NCI-H1092 treated with DMSO at 0.1 percent for 48 hours (cell line): ENCODE measurements around the gene CAPN1.
A peak's percentile ranks its signal among the peaks of the same experiment; 100 is the strongest.

Source experiments
- DNase-seq: peaks from one replicate; lab custom pipeline; 2025; lab: John Stamatoyannopoulos, UW

CAPN1 gene

GRCh38 chr11:65204143-65204542, 22.4 kb downstream of the CAPN1 start:
- DNase-seq: no peak

GRCh38 chr11:65204646-65205601, 23.2 kb downstream of the CAPN1 start:
- peak; percentile 9 for DNase-seq

- no peak for DNase-seq
Observed at GRCh38 chr11:65205602-65205967, 23.9 kb downstream of the CAPN1 start.

GRCh38 chr11:65206441-65206841, 24.7 kb downstream of the CAPN1 start:
- DNase-seq: no peak

GRCh38 chr11:65206901-65207300, 25.2 kb downstream of the CAPN1 start:
- DNase-seq: no peak

- DNase-seq: no peak
Observed at GRCh38 chr11:65207918-65208784, 26.4 kb downstream of the CAPN1 start.

GRCh38 chr11:65208785-65209710, 27.3 kb downstream of the CAPN1 start:
- no peak for DNase-seq

- no peak for DNase-seq
Observed at GRCh38 chr11:65209711-65210360, 28.1 kb downstream of the CAPN1 start.

- no peak for DNase-seq
Observed at GRCh38 chr11:65210361-65210731, 28.6 kb downstream of the CAPN1 start.

- DNase-seq: no peak
Observed at GRCh38 chr11:65210748-65211147, 29.0 kb downstream of the CAPN1 start.

- no peak for DNase-seq
Observed at GRCh38 chr11:65211293-65212105, 29.8 kb downstream of the CAPN1 start.

GRCh38 chr11:65212226-65212801, 30.6 kb downstream of the CAPN1 start:
- no peak for DNase-seq

- DNase-seq: no peak
Observed at GRCh38 chr11:65213322-65214211, 31.8 kb downstream of the CAPN1 start.

- DNase-seq: no peak
Observed at GRCh38 chr11:65214212-65214845, 32.6 kb downstream of the CAPN1 start.

- DNase-seq: no peak
Observed at GRCh38 chr11:65215441-65216076, 33.8 kb downstream of the CAPN1 start.

- no peak for DNase-seq
Observed at GRCh38 chr11:65216830-65217229, 35.1 kb downstream of the CAPN1 start.

GRCh38 chr11:65217441-65218423, 36.0 kb downstream of the CAPN1 start:
- DNase-seq: no peak
